HepG2 (cell line): ENCODE measurements around the gene P4HB. TPM values are rescaled to one million over a fixed set of nuclear protein-coding genes. Genes with fewer than 3 reads are reported as not detected.

ENCODE experiments used
- BRD4 ChIP-seq: sonication (generic); formaldehyde crosslinking; IDR thresholded peaks from 2 replicates; pipeline ENCODE4 v1.4.0; 2020; ENCODE audit warnings: missing genetic modification reagents
- EZH2 ChIP-seq: conservative IDR thresholded peaks from 2 replicates; pipeline ENCODE4 v1.6.1; 2012; ENCODE audit warnings: mild to moderate bottlenecking, low read depth, low read length, moderate library complexity
- HNRNPUL1 ChIP-seq: fragments of 200-400 bp; formaldehyde crosslinking; IDR thresholded peaks from 2 replicates; pipeline ENCODE4 v1.6.1; 2017; ENCODE audit warnings: low read depth, mild to moderate bottlenecking, low read length, moderate library complexity
- IRX3 ChIP-seq: sonication (generic); formaldehyde crosslinking; IDR thresholded peaks from 2 replicates; pipeline ENCODE4 v1.8.1; 2023; ENCODE audit warnings: mild to moderate bottlenecking, low read depth, missing genetic modification reagents, borderline replicate concordance
- KAT7 ChIP-seq: IDR thresholded peaks from 2 replicates; pipeline ENCODE4 v1.6.1; 2018; ENCODE audit warnings: borderline replicate concordance, missing compliant biosample characterization
- KLF12 ChIP-seq: sonication (generic); formaldehyde crosslinking; IDR thresholded peaks from 2 replicates; pipeline ENCODE4 v1.4.0; 2020; ENCODE audit warnings: missing genetic modification reagents, borderline replicate concordance
- RFX1 ChIP-seq: fragments of 450-650 bp; IDR thresholded peaks from 2 replicates; pipeline ENCODE4 v1.6.1; 2017
- RNF219 ChIP-seq: sonication (generic); formaldehyde crosslinking; IDR thresholded peaks from 2 replicates; pipeline ENCODE4 v1.5.0; 2020; ENCODE audit warnings: mild to moderate bottlenecking, missing genetic modification reagents
- SMYD3 ChIP-seq: sonication (generic); formaldehyde crosslinking; IDR thresholded peaks from 2 replicates; pipeline ENCODE4 v1.8.1; 2023; ENCODE audit warnings: mild to moderate bottlenecking, missing genetic modification reagents
- TGIF2 ChIP-seq: IDR thresholded peaks from 2 replicates; pipeline ENCODE4 v1.6.1; 2016; ENCODE audit warnings: control low read depth, missing compliant biosample characterization
- ZNF20 ChIP-seq: sonication (generic); formaldehyde crosslinking; IDR thresholded peaks from 2 replicates; pipeline ENCODE4 v1.4.0; 2020; ENCODE audit warnings: mild to moderate bottlenecking, moderate library complexity, missing genetic modification reagents
- ZNF562 ChIP-seq: sonication (generic); formaldehyde crosslinking; IDR thresholded peaks from 2 replicates; pipeline ENCODE4 v1.8.0; 2022; ENCODE audit warnings: missing genetic modification reagents, borderline replicate concordance
- ZNF619 ChIP-seq: sonication (generic); formaldehyde crosslinking; IDR thresholded peaks from 2 replicates; pipeline ENCODE4 v1.4.0; 2020; ENCODE audit warnings: mild to moderate bottlenecking, missing genetic modification reagents
- ZNF720 ChIP-seq: sonication (generic); formaldehyde crosslinking; IDR thresholded peaks from 2 replicates; pipeline ENCODE4 v1.4.0; 2020; ENCODE audit warnings: missing genetic modification reagents
- ZNF781 ChIP-seq: sonication (generic); formaldehyde crosslinking; IDR thresholded peaks from 2 replicates; pipeline ENCODE4 v1.5.1; 2020; ENCODE audit warnings: borderline replicate concordance, mild to moderate bottlenecking, missing genetic modification reagents; ENCODE audit errors: not compliant biosample characterization
- polyA plus RNA-seq, 8 experiments: library from polyadenylated mRNA; depleted of rRNA in 3 of 8; stranded (reverse) in 7 of 8; unstranded in 1 of 8; fragments of >200 nt; fragmentation: Illumina TruSeq in 4 of 8; extraction: Trizol in 4 of 8; gene quantifications; 2 replicates each; pipeline versions ENCODE4 v1.2.1 to v1.2.3, GENCODE V29; 2011 to 2016; ENCODE audit warnings: low read depth in 4 of 8, missing spikeins in 1 of 8, mixed read lengths in 1 of 8; ENCODE audit not compliant: insufficient read depth in 1 of 8
- total RNA-seq, 5 experiments: library from RNA; depleted of rRNA; stranded (reverse); fragments of >200 nt; fragmentation: Illumina TruSeq; extraction: Trizol; gene quantifications; 2 replicates each; pipeline ENCODE4 v1.2.3, GENCODE V29; 2016; ENCODE audit warnings: low read depth in 1 of 5
- TF ChIP-seq, protein P1 (sequence below), 2 experiments: sonication (generic) in 1 of 2; formaldehyde crosslinking in 1 of 2; IDR thresholded peaks; 2 replicates each; pipeline versions ENCODE4 v1.4.0 to v1.6.1; 2016 to 2020; ENCODE audit warnings: borderline replicate concordance in 1 of 2, low read depth in 1 of 2, mild to moderate bottlenecking in 1 of 2, missing genetic modification reagents in 1 of 2
- TF ChIP-seq, protein P2 (sequence below): sonication (generic); formaldehyde crosslinking; IDR thresholded peaks from 2 replicates; pipeline ENCODE4 v1.5.0; 2020; ENCODE audit warnings: missing genetic modification reagents
- TF ChIP-seq, protein P3 (sequence below): sonication (generic); formaldehyde crosslinking; IDR thresholded peaks from 2 replicates; pipeline ENCODE4 v1.5.1; 2020; ENCODE audit warnings: mild to moderate bottlenecking, moderate library complexity, missing genetic modification reagents

The P4HB gene
- total and polyA plus RNA-seq, 2 of the 13 experiments (the other 11 are each of a cell fraction or from before 2014, with no cell fraction given), result 185 to 782 TPM

DNA sequence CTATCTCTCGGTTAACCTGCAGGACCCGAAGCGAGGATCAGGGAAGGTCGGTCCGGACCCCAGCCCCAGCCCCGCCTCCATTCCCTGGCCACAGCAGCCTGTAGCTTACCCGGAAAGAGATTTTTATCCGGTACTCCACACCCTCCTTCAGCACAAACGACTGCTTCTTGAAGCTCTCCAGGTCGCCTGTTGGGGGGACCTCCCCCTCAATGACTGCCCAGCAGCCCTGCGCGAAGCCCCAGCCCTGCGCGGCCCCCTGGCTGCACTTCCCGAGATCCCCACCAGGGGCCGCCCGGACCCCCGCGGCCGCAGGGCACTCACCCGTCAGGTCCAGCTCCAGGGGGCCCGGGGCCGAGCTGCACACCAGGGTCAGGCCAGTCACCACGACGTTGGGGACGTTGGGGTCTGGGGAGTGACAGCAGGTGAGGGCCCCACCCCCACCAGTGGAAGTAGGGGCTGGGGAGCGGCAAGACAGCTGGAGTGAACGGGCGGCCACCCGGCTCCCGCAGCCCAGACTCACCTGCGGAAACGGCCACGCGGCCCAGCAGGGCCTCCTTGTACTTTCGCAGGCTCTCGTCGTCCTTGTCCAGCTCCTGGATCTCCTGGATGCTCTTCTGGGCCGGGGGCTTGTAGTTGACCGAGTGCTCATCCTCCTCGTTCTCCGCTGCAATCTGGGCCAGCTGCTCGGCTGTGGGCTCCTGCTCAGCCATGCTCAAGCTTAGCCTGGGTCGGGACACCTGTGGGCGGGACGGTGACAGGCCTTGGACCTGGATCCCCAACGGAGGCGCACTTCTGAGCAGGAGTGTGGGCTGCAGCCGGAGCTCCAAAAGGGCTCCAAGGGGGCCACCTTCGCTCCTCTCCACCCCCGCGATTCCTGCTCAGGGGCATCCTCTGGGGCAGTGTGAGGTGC lies 9.1 kb upstream of the P4HB start (continued):
- TF ChIP-seq ZNF619 (CRISPR knock-in tag) (no peak), ZNF562 (CRISPR knock-in tag) (no peak), SMYD3 (peak; percentile 93; the same call in 1 of the 2 replicates), HNRNPUL1 (no peak), KAT7 (CRISPR knock-in tag) (no peak), ZNF781 (peak; percentile 12), ZNF720 (CRISPR knock-in tag) (no peak), IRX3 (peak; percentile 65), ZNF20 (CRISPR knock-in tag) (0 out of 2 replicates have a peak, but pooled peaks have one; percentile 30), RFX1 (no peak), BRD4 (CRISPR knock-in tag) (no peak), TGIF2 (CRISPR knock-in tag) (no peak), RNF219 (CRISPR knock-in tag) (no peak; the same call in 1 of the 2 replicates), EZH2 (no peak), KLF12 (peak; percentile 68; the same call in 1 of the 2 replicates)
- TF ChIP-seq, protein P1, sequence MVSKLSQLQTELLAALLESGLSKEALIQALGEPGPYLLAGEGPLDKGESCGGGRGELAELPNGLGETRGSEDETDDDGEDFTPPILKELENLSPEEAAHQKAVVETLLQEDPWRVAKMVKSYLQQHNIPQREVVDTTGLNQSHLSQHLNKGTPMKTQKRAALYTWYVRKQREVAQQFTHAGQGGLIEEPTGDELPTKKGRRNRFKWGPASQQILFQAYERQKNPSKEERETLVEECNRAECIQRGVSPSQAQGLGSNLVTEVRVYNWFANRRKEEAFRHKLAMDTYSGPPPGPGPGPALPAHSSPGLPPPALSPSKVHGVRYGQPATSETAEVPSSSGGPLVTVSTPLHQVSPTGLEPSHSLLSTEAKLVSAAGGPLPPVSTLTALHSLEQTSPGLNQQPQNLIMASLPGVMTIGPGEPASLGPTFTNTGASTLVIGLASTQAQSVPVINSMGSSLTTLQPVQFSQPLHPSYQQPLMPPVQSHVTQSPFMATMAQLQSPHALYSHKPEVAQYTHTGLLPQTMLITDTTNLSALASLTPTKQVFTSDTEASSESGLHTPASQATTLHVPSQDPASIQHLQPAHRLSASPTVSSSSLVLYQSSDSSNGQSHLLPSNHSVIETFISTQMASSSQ (IDR thresholded peaks at IDR 0.05; ENCODE audit: low read depth), result no peak
- TF ChIP-seq, protein P1 (CRISPR knock-in tag; IDR thresholded peaks at IDR 0.05; ENCODE audit: borderline replicate concordance), result no peak
- TF ChIP-seq, protein P2, sequence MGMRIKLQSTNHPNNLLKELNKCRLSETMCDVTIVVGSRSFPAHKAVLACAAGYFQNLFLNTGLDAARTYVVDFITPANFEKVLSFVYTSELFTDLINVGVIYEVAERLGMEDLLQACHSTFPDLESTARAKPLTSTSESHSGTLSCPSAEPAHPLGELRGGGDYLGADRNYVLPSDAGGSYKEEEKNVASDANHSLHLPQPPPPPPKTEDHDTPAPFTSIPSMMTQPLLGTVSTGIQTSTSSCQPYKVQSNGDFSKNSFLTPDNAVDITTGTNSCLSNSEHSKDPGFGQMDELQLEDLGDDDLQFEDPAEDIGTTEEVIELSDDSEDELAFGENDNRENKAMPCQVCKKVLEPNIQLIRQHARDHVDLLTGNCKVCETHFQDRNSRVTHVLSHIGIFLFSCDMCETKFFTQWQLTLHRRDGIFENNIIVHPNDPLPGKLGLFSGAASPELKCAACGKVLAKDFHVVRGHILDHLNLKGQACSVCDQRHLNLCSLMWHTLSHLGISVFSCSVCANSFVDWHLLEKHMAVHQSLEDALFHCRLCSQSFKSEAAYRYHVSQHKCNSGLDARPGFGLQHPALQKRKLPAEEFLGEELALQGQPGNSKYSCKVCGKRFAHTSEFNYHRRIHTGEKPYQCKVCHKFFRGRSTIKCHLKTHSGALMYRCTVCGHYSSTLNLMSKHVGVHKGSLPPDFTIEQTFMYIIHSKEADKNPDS (CRISPR knock-in tag), result no peak
- TF ChIP-seq, protein P3, sequence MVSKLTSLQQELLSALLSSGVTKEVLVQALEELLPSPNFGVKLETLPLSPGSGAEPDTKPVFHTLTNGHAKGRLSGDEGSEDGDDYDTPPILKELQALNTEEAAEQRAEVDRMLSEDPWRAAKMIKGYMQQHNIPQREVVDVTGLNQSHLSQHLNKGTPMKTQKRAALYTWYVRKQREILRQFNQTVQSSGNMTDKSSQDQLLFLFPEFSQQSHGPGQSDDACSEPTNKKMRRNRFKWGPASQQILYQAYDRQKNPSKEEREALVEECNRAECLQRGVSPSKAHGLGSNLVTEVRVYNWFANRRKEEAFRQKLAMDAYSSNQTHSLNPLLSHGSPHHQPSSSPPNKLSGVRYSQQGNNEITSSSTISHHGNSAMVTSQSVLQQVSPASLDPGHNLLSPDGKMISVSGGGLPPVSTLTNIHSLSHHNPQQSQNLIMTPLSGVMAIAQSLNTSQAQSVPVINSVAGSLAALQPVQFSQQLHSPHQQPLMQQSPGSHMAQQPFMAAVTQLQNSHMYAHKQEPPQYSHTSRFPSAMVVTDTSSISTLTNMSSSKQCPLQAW, result peak; percentile 62; the same call in 1 of the 2 replicates
